GM08714 (cell line): ENCODE results near the gene IFNL4.
"Not testable (repeated sequence)": the region's sequence is repeated elsewhere in the genome, so short reads cannot be mapped to it uniquely, and the experiment has no call there.

Experiments used
- H3K4me3 ChIP-seq: fragments of 200-500 bp; sonication (Bioruptor generic); 2 replicates; pipeline ENCODE4 v1.5.1; 2014; ENCODE audit warnings: mild to moderate bottlenecking, low read length, inconsistent platforms
- ZNF274 ChIP-seq: IDR thresholded peaks from 2 replicates; pipeline ENCODE4 v1.6.1; 2012; ENCODE audit warnings: mild to moderate bottlenecking, low read depth, low read length

The IFNL4 gene

GRCh38 chr19:39265321-39265916 is 16.8 kb upstream of the IFNL4 start:
- no peak for TF ChIP-seq ZNF274
- no peak overlapping the region for H3K4me3 ChIP-seq

DNA sequence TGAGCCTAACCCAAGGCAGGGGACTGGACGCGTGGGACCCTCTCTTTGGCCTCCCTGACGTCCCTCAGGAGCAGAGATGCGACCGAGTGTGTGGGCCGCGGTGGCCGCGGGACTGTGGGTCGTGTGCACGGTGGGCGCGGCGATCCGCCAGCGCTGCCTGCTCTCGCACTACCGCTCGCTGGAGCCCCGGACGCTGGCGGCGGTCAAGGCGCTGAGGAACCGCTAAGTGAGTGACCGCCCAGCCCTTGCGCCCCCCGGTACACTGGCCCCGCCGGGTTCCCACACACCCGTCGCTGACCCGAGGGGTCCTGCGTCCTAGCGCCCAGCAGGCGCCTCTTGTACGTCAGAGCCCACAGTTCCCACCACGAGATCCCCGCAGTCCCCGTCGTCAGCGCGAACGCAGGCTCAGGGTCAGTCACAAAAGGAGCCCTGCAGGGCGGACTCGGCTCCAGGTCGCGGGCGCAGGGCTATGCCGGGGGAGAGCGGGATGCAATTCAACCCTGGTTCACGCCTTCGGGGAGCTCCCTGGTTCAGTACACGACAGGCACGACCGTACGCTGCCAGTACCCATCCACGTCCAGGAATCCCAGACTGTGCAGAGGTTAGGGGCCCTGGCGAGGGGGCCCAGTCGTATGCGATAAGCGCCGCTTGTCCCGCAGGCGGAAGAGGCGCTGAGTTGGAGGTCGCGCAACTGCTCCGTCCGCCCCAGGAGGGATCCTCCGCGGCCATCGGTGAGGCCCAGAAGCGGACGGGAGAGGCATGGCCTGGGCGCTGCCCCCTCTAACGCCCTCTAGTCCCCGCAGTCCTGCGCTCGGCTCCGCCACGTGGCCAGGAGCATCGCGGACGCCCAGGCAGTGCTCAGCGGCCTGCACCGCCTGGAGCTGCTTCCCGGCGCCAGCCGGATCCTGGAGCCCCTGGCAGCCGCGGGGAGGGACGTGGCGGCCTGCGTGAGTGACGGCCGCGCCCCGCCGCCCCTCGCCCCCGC is 15.9 kb upstream of the IFNL4 start:
- no peak overlapping the region for H3K4me3 ChIP-seq

GRCh38 chr19:39263912-39264305 is 15.3 kb upstream of the IFNL4 start:
- no peak overlapping the region for H3K4me3 ChIP-seq

More for the DNA sequence above, 15.9 kb upstream of the IFNL4 start:
- no peak for TF ChIP-seq ZNF274

DNA sequence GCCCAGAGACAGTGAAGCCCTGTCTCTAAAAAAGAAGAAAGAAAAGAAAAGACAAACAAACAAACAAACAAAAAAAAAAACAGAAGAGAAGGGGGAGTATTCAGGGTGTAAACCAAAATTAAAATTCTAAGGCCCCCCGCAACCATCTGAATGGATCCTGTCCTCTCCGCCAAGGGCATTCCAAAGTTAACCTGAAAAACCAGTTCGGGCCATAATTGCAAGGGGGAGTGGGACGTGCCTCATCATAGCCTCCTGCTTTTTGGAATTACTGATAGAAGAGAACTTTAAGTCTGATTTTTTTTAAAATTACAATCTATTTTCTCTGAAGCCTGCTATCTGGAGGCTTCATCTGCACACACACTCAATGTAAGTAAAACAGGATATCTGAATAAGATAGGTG is 13.8 kb upstream of the IFNL4 start:
- no peak for TF ChIP-seq ZNF274
- H3K4me3 ChIP-seq, result no peak overlapping the region

More at GRCh38 chr19:39263912-39264305, 15.3 kb upstream of the IFNL4 start:
- TF ChIP-seq ZNF274, result no peak

DNA sequence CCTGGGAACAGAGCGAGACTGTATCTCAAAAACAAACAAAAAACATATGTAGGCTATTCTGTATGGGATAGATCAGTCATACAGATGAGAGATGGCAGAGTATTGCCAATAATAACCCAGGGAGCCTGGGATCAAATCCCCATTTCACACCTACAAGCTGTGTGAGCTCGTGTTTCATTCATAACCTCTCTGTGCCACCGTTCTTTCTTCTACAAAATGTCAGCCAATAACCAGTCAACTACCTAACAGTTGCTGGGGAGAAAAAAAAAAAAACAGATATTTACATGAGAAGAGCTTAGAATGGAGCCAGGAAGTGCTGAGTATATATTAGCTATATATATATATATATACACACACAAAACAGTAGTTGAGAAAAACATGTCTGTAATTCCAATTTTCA is 13.0 kb upstream of the IFNL4 start:
- no peak for TF ChIP-seq ZNF274
- H3K4me3 ChIP-seq, result no peak overlapping the region

DNA sequence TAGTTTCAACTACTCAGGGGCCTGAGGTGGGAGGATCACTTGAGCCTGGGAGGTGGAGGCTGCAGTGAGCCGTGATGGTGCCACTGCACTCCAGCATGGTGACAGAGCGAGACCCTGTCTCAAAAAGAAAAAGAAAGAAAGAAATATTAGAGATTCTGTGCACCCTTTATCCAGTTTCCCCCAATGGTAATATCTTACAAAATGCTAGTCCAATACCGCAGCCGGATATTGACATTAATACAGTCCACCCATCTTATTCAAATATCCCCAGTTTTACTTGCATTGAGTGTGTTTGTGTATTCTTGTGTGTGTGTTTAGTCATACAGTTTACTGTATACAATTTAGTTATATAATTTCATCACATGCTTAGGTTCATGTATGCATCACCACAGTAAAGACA is 8.6 kb upstream of the IFNL4 start:
- no peak for TF ChIP-seq ZNF274
- H3K4me3 ChIP-seq, result no peak overlapping the region

DNA sequence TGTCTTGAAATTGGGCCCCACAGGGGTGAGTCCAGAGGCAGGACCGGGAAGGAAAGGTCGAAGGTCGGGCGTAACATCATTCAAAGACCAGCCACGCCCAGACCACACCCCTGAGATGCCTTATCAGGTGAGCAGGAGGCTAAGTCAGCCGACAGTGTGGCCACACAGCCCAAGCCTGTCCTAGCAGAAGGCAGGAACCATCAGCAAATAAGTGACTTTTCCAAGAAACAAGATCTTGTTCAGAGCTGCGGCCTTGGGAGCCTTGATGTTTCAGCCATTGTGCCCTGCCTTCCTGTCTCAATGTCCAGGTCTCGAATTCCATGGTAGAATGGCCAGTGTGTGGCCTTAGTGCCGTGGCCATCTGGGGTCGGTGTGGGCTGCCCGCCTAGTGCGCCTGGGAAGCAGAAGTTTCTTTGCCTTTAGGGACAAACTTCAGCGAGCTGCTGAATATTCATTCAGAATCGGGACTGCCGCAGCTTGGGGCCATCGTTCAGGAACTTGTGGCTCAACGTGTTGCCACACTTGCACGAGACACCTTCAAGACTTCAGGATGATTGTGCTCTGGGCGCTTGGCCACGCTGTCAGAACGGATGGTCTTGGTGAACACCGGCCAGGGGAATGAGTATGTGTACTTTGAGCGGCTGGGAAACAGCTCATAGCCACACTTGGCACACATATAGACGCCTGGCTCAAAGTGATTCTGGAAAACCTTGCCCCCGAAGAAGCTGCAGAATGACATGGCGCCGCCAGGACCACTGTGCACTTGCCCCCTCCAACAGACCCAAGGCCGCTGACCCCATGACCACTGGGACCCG is 6.1 kb upstream of the IFNL4 start:
- TF ChIP-seq ZNF274, result no peak
- no peak overlapping the region for H3K4me3 ChIP-seq

DNA sequence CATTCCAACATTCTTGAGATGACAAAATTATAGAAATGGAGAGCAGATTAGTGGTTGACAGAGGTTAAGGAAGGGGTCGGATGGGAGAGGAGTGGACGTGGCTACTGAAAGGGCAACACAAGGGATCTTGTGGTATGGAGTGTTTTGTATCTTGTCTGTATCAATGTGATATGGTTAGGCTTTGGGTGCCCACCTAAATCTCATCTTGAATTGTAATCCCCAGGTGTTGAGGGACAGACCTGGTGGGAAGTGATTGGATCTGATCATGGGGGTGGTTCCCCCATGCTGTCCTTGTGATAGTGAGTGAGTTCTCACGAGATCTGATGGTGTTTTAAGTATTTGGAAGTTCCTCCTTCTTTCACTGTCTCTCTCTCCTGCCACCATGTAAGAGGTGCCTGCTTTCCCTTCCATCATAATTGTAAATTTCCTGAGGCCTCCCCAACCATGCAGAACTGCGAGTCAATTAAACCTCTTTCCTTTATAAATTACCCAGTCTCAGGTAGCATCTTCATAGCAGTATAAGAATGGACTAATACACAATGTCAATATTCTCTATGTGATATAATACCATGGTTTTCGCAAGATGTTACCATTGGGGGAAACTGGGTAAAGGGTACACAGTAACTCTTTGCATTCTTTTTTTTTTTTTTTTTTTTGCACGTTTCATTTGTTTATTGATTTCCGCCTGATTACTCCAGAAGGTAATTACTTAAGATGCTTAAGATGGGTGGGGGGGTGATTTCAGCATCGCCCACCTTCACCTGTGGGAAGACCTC is 4.9 kb upstream of the IFNL4 start:
- no peak overlapping the region for H3K4me3 ChIP-seq
- TF ChIP-seq ZNF274, result no peak

- TF ChIP-seq ZNF274, result no peak
- H3K4me3 ChIP-seq, result no peak overlapping the region
Measured at GRCh38 chr19:39252458-39252857, 3.8 kb upstream of the IFNL4 start.

DNA sequence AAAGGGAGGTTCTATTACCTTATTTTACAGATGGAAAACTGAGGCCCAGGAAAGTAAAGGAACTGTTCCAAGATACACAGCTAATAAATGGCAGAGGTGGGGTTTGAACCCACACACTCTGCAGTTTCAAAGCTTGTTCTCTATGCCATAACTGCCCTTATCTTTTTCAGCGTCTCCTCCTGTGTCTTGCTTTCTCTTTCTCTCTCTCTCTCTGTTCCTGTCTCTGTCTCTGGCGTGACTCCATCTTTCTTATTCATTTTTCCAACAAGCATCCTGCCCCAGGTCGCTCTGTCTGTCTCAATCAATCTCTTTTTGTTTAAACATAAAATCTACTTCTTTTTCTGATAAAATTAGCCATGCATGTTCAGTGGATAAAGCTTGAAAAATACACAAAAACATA is 3.2 kb upstream of the IFNL4 start:
- no peak for TF ChIP-seq ZNF274
- H3K4me3 ChIP-seq, result no peak overlapping the region

GRCh38 chr19:39251081-39251480 is 2.4 kb upstream of the IFNL4 start:
- H3K4me3 ChIP-seq, result no peak overlapping the region
- no peak for TF ChIP-seq ZNF274

- H3K4me3 ChIP-seq, result no peak overlapping the region
- no peak for TF ChIP-seq ZNF274
Measured at GRCh38 chr19:39247701-39248664, 673 bp downstream of the IFNL4 start.

- TF ChIP-seq ZNF274, result no peak
- no peak overlapping the region for H3K4me3 ChIP-seq
Measured at GRCh38 chr19:39246951-39247669, 1.5 kb downstream of the IFNL4 start.

- not testable (repeated sequence) for H3K4me3 ChIP-seq
Measured at GRCh38 chr19:39245166-39245565, 3.5 kb downstream of the IFNL4 start.

- H3K4me3 ChIP-seq, result not testable (repeated sequence)
Measured at GRCh38 chr19:39244410-39245100, 4.1 kb downstream of the IFNL4 start, which contains the start of gene IFNL3. Gene IFNL3, minus strand, starts transcription at chr19:39245006. Its CDS starts 39 bp downstream, at chr19:39244967.

- H3K4me3 ChIP-seq, result not testable (repeated sequence)
Measured at GRCh38 chr19:39243741-39244140, 4.9 kb downstream of the IFNL4 start.
